Endothelial cell (in vitro differentiated cells): Measurements from ENCODE around the gene PIK3R1. TPM values are rescaled to one million over a fixed set of nuclear protein-coding genes. Genes with fewer than 3 reads are reported as not detected.

Experiments
- DNase-seq: peaks from one replicate; pipeline ENCODE4 v3.0.0; 2021; ENCODE audit warnings: low spot score
- H3K27ac Mint-ChIP-seq: one replicate; pipeline ENCODE4 v1.8.0; 2021; ENCODE audit warnings: mixed read lengths, inconsistent platforms; ENCODE audit not compliant: unreplicated experiment
- H3K27me3 Mint-ChIP-seq: one replicate; pipeline ENCODE4 v1.8.0; 2021; ENCODE audit warnings: mild to moderate bottlenecking, moderate library complexity, mixed read lengths, inconsistent platforms; ENCODE audit not compliant: unreplicated experiment
- H3K36me3 Mint-ChIP-seq: one replicate; pipeline ENCODE4 v1.8.0; 2021; ENCODE audit warnings: mild to moderate bottlenecking, low read depth, mixed read lengths, inconsistent platforms; ENCODE audit not compliant: unreplicated experiment
- H3K4me1 Mint-ChIP-seq: one replicate; pipeline ENCODE4 v1.8.0; 2021; ENCODE audit warnings: mild to moderate bottlenecking, mixed read lengths, inconsistent platforms; ENCODE audit not compliant: unreplicated experiment
- H3K4me3 Mint-ChIP-seq: one replicate; pipeline ENCODE4 v1.8.0; 2021; ENCODE audit warnings: mild to moderate bottlenecking, mixed read lengths, inconsistent platforms; ENCODE audit not compliant: unreplicated experiment
- H3K9me3 Mint-ChIP-seq: one replicate; pipeline ENCODE4 v1.8.0; 2021; ENCODE audit warnings: mixed read lengths, inconsistent platforms; ENCODE audit not compliant: unreplicated experiment
- CTCF ChIP-seq: fragments of 200-600 bp; sonication (generic); IDR thresholded peaks from one replicate; pipeline ENCODE4 v1.5.0; 2021; ENCODE audit warnings: antibody characterized with exemption; ENCODE audit not compliant: unreplicated experiment
- total RNA-seq: library from RNA; stranded (reverse); fragmentation: NEBNext Ultra II Directional; extraction: Animal tissue kit (Norgen Biotek cat#: 25700); gene quantifications from one replicate; pipeline ENCODE4 v1.2.1, GENCODE V29; 2021; ENCODE audit not compliant: unreplicated experiment

Gene PIK3R1
- total RNA-seq, 1 donor from 2014 or later, result 37.1 TPM

- H3K4me1 Mint-ChIP-seq, result peaks cover 48% of the 10 kb centered on the region
- no peaks in the 10 kb centered on the region for H3K36me3 Mint-ChIP-seq
- peak; percentile 58 for DNase-seq
- H3K27me3 Mint-ChIP-seq, result no peaks in the 10 kb centered on the region
- no peaks in the 10 kb centered on the region for H3K9me3 Mint-ChIP-seq
- H3K4me3 Mint-ChIP-seq, result no peak overlapping the region
- TF ChIP-seq CTCF, result peak; percentile 59
- H3K27ac Mint-ChIP-seq, result no peak overlapping the region
These were observed 37.4 kb downstream of the PIK3R1 start for GRCh38 chr5:68252673-68253623.

GRCh38 chr5:68253624-68254585, 38.3 kb downstream of the PIK3R1 start:
- no peak overlapping the region for H3K27ac Mint-ChIP-seq
- TF ChIP-seq CTCF, result no peak
- no peaks in the 10 kb centered on the region for H3K27me3 Mint-ChIP-seq
- peaks cover 41% of the 10 kb centered on the region for H3K4me1 Mint-ChIP-seq
- H3K9me3 Mint-ChIP-seq, result no peaks in the 10 kb centered on the region
- H3K4me3 Mint-ChIP-seq, result no peak overlapping the region
- H3K36me3 Mint-ChIP-seq, result no peaks in the 10 kb centered on the region
- DNase-seq, result no peak

GRCh38 chr5:68254810-68255209, 39.3 kb downstream of the PIK3R1 start:
- H3K9me3 Mint-ChIP-seq, result no peaks in the 10 kb centered on the region
- H3K4me1 Mint-ChIP-seq, result peaks cover 33% of the 10 kb centered on the region
- no peaks in the 10 kb centered on the region for H3K36me3 Mint-ChIP-seq
- H3K4me3 Mint-ChIP-seq, result no peak overlapping the region
- H3K27ac Mint-ChIP-seq, result no peak overlapping the region
- DNase-seq, result no peak
- H3K27me3 Mint-ChIP-seq, result no peaks in the 10 kb centered on the region
- no peak for TF ChIP-seq CTCF

- no peak overlapping the region for H3K27ac Mint-ChIP-seq
- no peaks in the 10 kb centered on the region for H3K36me3 Mint-ChIP-seq
- DNase-seq, result no peak
- TF ChIP-seq CTCF, result no peak
- no peaks in the 10 kb centered on the region for H3K9me3 Mint-ChIP-seq
- H3K4me1 Mint-ChIP-seq, result peaks cover 26% of the 10 kb centered on the region
- H3K27me3 Mint-ChIP-seq, result no peaks in the 10 kb centered on the region
- no peak overlapping the region for H3K4me3 Mint-ChIP-seq
These were observed 40.0 kb downstream of the PIK3R1 start for GRCh38 chr5:68255305-68256120.
